Tibial artery (tissue), 4 donors: ENCODE results near the gene KIF4B.

Experiments used
- DNase-seq, 2 donors: peaks; one replicate each; pipeline ENCODE4 v3.0.0-alpha.2; 2019
- H3K27ac ChIP-seq, 2 donors: fragments of 200-600 bp; sonication (generic) in 1 of 2; 1 replicate in 1 of 2; 2 replicates in 1 of 2; pipeline ENCODE4 v1.5.1; 2018 to 2019; ENCODE audit warnings: mild to moderate bottlenecking in 1 of 2
- H3K27me3 ChIP-seq, 2 donors: fragments of 200-600 bp; sonication (generic) in 1 of 2; one replicate each; pipeline versions ENCODE4 v1.5.1 to v1.6.0; 2016 to 2019
- H3K36me3 ChIP-seq, 3 donors: fragments of 200-600 bp; sonication (generic) in 2 of 3; one replicate each; pipeline ENCODE4 v1.5.1; 2016 to 2019; ENCODE audit warnings: mild to moderate bottlenecking in 2 of 3
- H3K4me1 ChIP-seq, 4 donors: fragments of 200-600 bp; sonication (generic) in 2 of 4; 1 replicate in 3 of 4; 2 replicates in 1 of 4; pipeline ENCODE4 v1.5.1; 2016 to 2019
- H3K4me3 ChIP-seq, 2 donors: fragments of 200-600 bp; sonication (generic) in 1 of 2; 1 replicate in 1 of 2; 2 replicates in 1 of 2; pipeline ENCODE4 v1.5.1; 2018 to 2019; ENCODE audit warnings: mild to moderate bottlenecking in 2 of 2
- H3K9me3 ChIP-seq, 3 donors: fragments of 200-600 bp; sonication (generic) in 1 of 3; one replicate each; pipeline ENCODE4 v1.5.1; 2016 to 2019
- intact Hi-C: fragments of 100-400 bp; cut with DNase I; formaldehyde crosslinking; loops from one replicate; pipeline ENCODE4 v1.15.0; 2023; ENCODE audit warnings: low total_unique reads
- TF ChIP-seq, protein P1 (sequence below), 2 experiments: fragments of 200-600 bp in 1 of 2; fragments of 450-650 bp in 1 of 2; IDR thresholded peaks; one replicate each; pipeline ENCODE4 v1.5.1; 2017 to 2019; ENCODE audit warnings: antibody characterized with exemption in 2 of 2, mild to moderate bottlenecking in 1 of 2, moderate library complexity in 1 of 2

KIF4B gene

DNA sequence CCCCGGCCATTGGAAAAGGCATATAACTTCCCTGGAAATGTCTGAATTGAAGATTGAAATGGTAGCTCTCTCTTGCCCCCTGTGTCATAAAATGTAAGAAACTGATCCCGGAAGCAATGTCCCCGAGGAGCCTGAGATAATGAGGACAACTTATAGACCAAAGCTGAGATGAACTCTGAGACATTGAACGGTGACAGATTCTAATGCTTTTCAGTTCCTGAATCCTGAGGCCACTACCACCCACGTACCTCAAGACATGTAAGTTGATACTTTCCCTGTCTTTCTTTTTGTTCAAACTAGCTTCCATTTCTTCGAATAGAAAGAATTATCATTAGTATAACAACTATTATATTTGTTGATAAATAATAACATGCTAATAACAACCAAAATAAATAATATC, 51.0 kb downstream of the KIF4B start:
- intact Hi-C loops, result no loop called here
- peaks cover 0 to 6% (median 4%) of the 10 kb centered on the region in 3 donors for H3K9me3 ChIP-seq
- H3K27ac ChIP-seq, result no peak overlapping the region
- H3K4me1 ChIP-seq, result no peaks in the 10 kb centered on the region
- TF ChIP-seq, protein P1, sequence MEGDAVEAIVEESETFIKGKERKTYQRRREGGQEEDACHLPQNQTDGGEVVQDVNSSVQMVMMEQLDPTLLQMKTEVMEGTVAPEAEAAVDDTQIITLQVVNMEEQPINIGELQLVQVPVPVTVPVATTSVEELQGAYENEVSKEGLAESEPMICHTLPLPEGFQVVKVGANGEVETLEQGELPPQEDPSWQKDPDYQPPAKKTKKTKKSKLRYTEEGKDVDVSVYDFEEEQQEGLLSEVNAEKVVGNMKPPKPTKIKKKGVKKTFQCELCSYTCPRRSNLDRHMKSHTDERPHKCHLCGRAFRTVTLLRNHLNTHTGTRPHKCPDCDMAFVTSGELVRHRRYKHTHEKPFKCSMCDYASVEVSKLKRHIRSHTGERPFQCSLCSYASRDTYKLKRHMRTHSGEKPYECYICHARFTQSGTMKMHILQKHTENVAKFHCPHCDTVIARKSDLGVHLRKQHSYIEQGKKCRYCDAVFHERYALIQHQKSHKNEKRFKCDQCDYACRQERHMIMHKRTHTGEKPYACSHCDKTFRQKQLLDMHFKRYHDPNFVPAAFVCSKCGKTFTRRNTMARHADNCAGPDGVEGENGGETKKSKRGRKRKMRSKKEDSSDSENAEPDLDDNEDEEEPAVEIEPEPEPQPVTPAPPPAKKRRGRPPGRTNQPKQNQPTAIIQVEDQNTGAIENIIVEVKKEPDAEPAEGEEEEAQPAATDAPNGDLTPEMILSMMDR (IDR thresholded peaks at IDR 0.05), result no peak
- no peaks in the 10 kb centered on the region for H3K27me3 ChIP-seq
- H3K36me3 ChIP-seq, result no peaks in the 10 kb centered on the region
- DNase-seq, result no peak
- no peak overlapping the region for H3K4me3 ChIP-seq

- no peaks in the 10 kb centered on the region for H3K36me3 ChIP-seq
- intact Hi-C loops, result no loop called here
- no peak overlapping the region for H3K4me3 ChIP-seq
- TF ChIP-seq, protein P1 (IDR thresholded peaks at IDR 0.05), result no peak
- H3K27me3 ChIP-seq, result no peaks in the 10 kb centered on the region
- no peaks in the 10 kb centered on the region for H3K4me1 ChIP-seq
- no peaks in the 10 kb centered on the region for H3K9me3 ChIP-seq
- H3K27ac ChIP-seq, result no peak overlapping the region
- DNase-seq, result no peak
Measured at GRCh38 chr5:155066886-155067595, 53.5 kb downstream of the KIF4B start.
